ENCODE results near the gene NKX1-1.

- TF ChIP-seq CTCF (IDR thresholded peaks at IDR 0.05; ENCODE audit: low read depth, low read length) (no peak), MAX (IDR thresholded peaks at IDR 0.05; ENCODE audit: low read depth, low read length) (no peak), POLR2A (IDR thresholded peaks at IDR 0.05; ENCODE audit: extremely low read depth, insufficient read length) (no peak)
These were observed 26.4 kb downstream of the NKX1-1 start for GRCh38 chr4:1379801-1380331.
